HepG2 (cell line): ENCODE data around the gene CIT. TPM values are rescaled to one million over a fixed set of nuclear protein-coding genes. Genes with fewer than 3 reads are reported as not detected.

Source experiments
- ARNT2 ChIP-seq: sonication (generic); formaldehyde crosslinking; IDR thresholded peaks from 2 replicates; pipeline ENCODE4 v1.8.0; 2022; ENCODE audit warnings: mild to moderate bottlenecking, low read depth, missing genetic modification reagents, moderate library complexity
- ATF3 ChIP-seq: sonication (generic); formaldehyde crosslinking; IDR thresholded peaks from 2 replicates; pipeline ENCODE4 v1.4.0; 2020; ENCODE audit warnings: missing genetic modification reagents
- DMAP1 ChIP-seq: IDR thresholded peaks from 2 replicates; pipeline ENCODE4 v1.6.1; 2016
- MAFG ChIP-seq: sonication (generic); formaldehyde crosslinking; IDR thresholded peaks from 2 replicates; pipeline ENCODE4 v1.5.1; 2020; ENCODE audit warnings: mild to moderate bottlenecking, missing genetic modification reagents
- MAZ ChIP-seq, 2 experiments: sonication (generic) in 1 of 2; formaldehyde crosslinking in 1 of 2; IDR thresholded peaks; 2 replicates each; pipeline versions ENCODE4 v1.5.0 to v1.6.1; 2012 to 2020; ENCODE audit warnings: low read depth in 2 of 2, mild to moderate bottlenecking in 2 of 2, borderline replicate concordance in 1 of 2, improper control_type of control experiment in 1 of 2, low read length in 1 of 2, missing genetic modification reagents in 1 of 2, moderate library complexity in 1 of 2
- NR0B2 ChIP-seq: sonication (generic); formaldehyde crosslinking; IDR thresholded peaks from 2 replicates; pipeline ENCODE4 v1.4.0; 2020; ENCODE audit warnings: mild to moderate bottlenecking, missing genetic modification reagents
- RERE ChIP-seq: IDR thresholded peaks from 2 replicates; pipeline ENCODE4 v1.6.1; 2016; ENCODE audit warnings: low read depth, missing genetic modification reagents, missing compliant biosample characterization
- SCMH1 ChIP-seq: sonication (generic); formaldehyde crosslinking; IDR thresholded peaks from 2 replicates; pipeline ENCODE4 v1.9.0; 2021; ENCODE audit warnings: missing genetic modification reagents, mild to moderate bottlenecking, borderline replicate concordance
- TEAD2 ChIP-seq: sonication (generic); formaldehyde crosslinking; IDR thresholded peaks from 2 replicates; pipeline ENCODE4 v1.9.0; 2021; ENCODE audit warnings: missing genetic modification reagents
- TFAP4 ChIP-seq: sonication (generic); IDR thresholded peaks from 2 replicates; pipeline ENCODE4 v1.6.1; 2016; ENCODE audit warnings: low read depth, borderline replicate concordance
- ZKSCAN5 ChIP-seq: sonication (generic); formaldehyde crosslinking; IDR thresholded peaks from 2 replicates; pipeline ENCODE4 v1.5.1; 2020; ENCODE audit warnings: mild to moderate bottlenecking, missing genetic modification reagents
- ZNF143 ChIP-seq: sonication (generic); formaldehyde crosslinking; IDR thresholded peaks from 2 replicates; pipeline ENCODE4 v1.4.0; 2020; ENCODE audit warnings: missing genetic modification reagents
- ZNF275 ChIP-seq: sonication (generic); formaldehyde crosslinking; IDR thresholded peaks from 2 replicates; pipeline ENCODE4 v1.8.0; 2022; ENCODE audit warnings: missing genetic modification reagents, mild to moderate bottlenecking, inconsistent platforms, borderline replicate concordance
- ZNF281 ChIP-seq: sonication (generic); formaldehyde crosslinking; IDR thresholded peaks from 2 replicates; pipeline ENCODE4 v1.4.0; 2020; ENCODE audit warnings: missing genetic modification reagents, borderline replicate concordance
- ZNF496 ChIP-seq: sonication (generic); formaldehyde crosslinking; IDR thresholded peaks from 2 replicates; pipeline ENCODE4 v1.8.1; 2023; ENCODE audit warnings: mild to moderate bottlenecking, moderate library complexity, missing genetic modification reagents; ENCODE audit not compliant: insufficient replicate concordance
- ZNF552 ChIP-seq: sonication (generic); formaldehyde crosslinking; IDR thresholded peaks from 2 replicates; pipeline ENCODE4 v1.9.0; 2022; ENCODE audit warnings: missing genetic modification reagents, mild to moderate bottlenecking, borderline replicate concordance
- polyA plus RNA-seq, 8 experiments: library from polyadenylated mRNA; depleted of rRNA in 3 of 8; stranded (reverse) in 7 of 8; unstranded in 1 of 8; fragments of >200 nt; fragmentation: Illumina TruSeq in 4 of 8; extraction: Trizol in 4 of 8; gene quantifications; 2 replicates each; pipeline versions ENCODE4 v1.2.1 to v1.2.3, GENCODE V29; 2011 to 2016; ENCODE audit warnings: low read depth in 4 of 8, missing spikeins in 1 of 8, mixed read lengths in 1 of 8; ENCODE audit not compliant: insufficient read depth in 1 of 8
- total RNA-seq, 5 experiments: library from RNA; depleted of rRNA; stranded (reverse); fragments of >200 nt; fragmentation: Illumina TruSeq; extraction: Trizol; gene quantifications; 2 replicates each; pipeline ENCODE4 v1.2.3, GENCODE V29; 2016; ENCODE audit warnings: low read depth in 1 of 5

Gene CIT
- total and polyA plus RNA-seq, 2 of the 13 experiments (the other 11 are each of a cell fraction or from before 2014, with no cell fraction given), result 7.7 to 11.7 TPM

GRCh38 chr12:119667577-119668323 is 209.4 kb downstream of the CIT start, which contains the start of gene PRKAB1 (continued):
- TF ChIP-seq ZNF281 (no peak; the same call in 1 of the 2 replicates), ARNT2 (peak; percentile 95), MAFG (CRISPR knock-in tag) (no peak), NR0B2 (CRISPR knock-in tag) (peak; percentile 90), TEAD2 (no peak), ZNF496 (CRISPR knock-in tag) (no peak), ZNF275 (CRISPR knock-in tag) (no peak), ATF3 (no peak), ZNF552 (CRISPR knock-in tag) (no peak; the same call in 1 of the 2 replicates), TFAP4 (peak; percentile 43; the same call in 1 of the 2 replicates), DMAP1 (CRISPR knock-in tag) (peak; percentile 66; the same call in 1 of the 2 replicates), MAZ (IDR thresholded peaks at IDR 0.05; ENCODE audit: borderline replicate concordance, low read depth, low read length) (no peak), MAZ (CRISPR knock-in tag; IDR thresholded peaks at IDR 0.05; ENCODE audit: low read depth) (peak; percentile 87), ZNF143 (CRISPR knock-in tag) (0 out of 2 replicates have a peak, but pooled peaks have one; percentile 12), ZKSCAN5 (CRISPR knock-in tag) (no peak), RERE (no peak), SCMH1 (CRISPR knock-in tag) (no peak)
